Gastroesophageal sphincter (tissue), 4 donors: ENCODE results near the gene ARFRP1. TPM values are rescaled to one million over a fixed set of nuclear protein-coding genes. Genes with fewer than 3 reads are reported as not detected.

Experiments
- ATAC-seq: fragments of 150-250 bp; one replicate; pipeline ENCODE4 v1.9.1; 2016; ENCODE audit warnings: mild to moderate bottlenecking, moderate library complexity
- H3K27ac ChIP-seq, 4 donors: fragments of 200-600 bp; sonication (generic) in 3 of 4; 1 replicate in 3 of 4; 2 replicates in 1 of 4; pipeline ENCODE4 v1.5.1; 2016 to 2019
- H3K27me3 ChIP-seq: fragments of 200-600 bp; sonication (generic); one replicate; pipeline ENCODE4 v1.5.1; 2019
- H3K36me3 ChIP-seq, 2 donors: fragments of 200-600 bp; sonication (generic); one replicate each; pipeline ENCODE4 v1.5.1; 2019; ENCODE audit warnings: control low read depth in 1 of 2
- H3K4me1 ChIP-seq, 3 donors: fragments of 200-600 bp; sonication (generic); 1 replicate in 2 of 3; 2 replicates in 1 of 3; pipeline ENCODE4 v1.5.1; 2016 to 2019; ENCODE audit warnings: control low read depth in 2 of 3
- H3K4me3 ChIP-seq, 2 donors: fragments of 200-600 bp; sonication (generic); one replicate each; pipeline ENCODE4 v1.5.1; 2019; ENCODE audit warnings: mild to moderate bottlenecking in 1 of 2, moderate library complexity in 1 of 2
- H3K9me3 ChIP-seq, 3 donors: fragments of 200-600 bp; sonication (generic); one replicate each; pipeline ENCODE4 v1.5.1; 2017 to 2019; ENCODE audit warnings: control low read depth in 2 of 3
- CTCF ChIP-seq, 4 experiments: fragments of 200-600 bp in 2 of 4; fragments of 450-650 bp in 2 of 4; sonication (generic) in 1 of 4; IDR thresholded peaks; one replicate each; pipeline ENCODE4 v1.5.1; 2017 to 2019; ENCODE audit warnings: antibody characterized with exemption in 4 of 4, mild to moderate bottlenecking in 2 of 4, moderate library complexity in 2 of 4
- EP300 ChIP-seq: sonication (generic); formaldehyde crosslinking; IDR thresholded peaks from one replicate; pipeline ENCODE4 v1.6.1; 2017; ENCODE audit warnings: antibody characterized with exemption, mild to moderate bottlenecking
- POLR2A ChIP-seq, 2 donors: fragments of 450-650 bp; IDR thresholded peaks; one replicate each; pipeline ENCODE4 v1.6.1; 2017; ENCODE audit warnings: antibody characterized with exemption in 2 of 2, mild to moderate bottlenecking in 2 of 2, moderate library complexity in 1 of 2
- POLR2AphosphoS5 ChIP-seq: sonication (generic); formaldehyde crosslinking; IDR thresholded peaks from one replicate; pipeline ENCODE4 v1.6.1; 2017; ENCODE audit warnings: antibody characterized with exemption
- WGBS, 2 donors: methylation state at CpG; one replicate each; pipeline ENCODE4 v1.1.5; 2018; ENCODE audit warnings: low coverage in 1 of 2; 5-methylcytosine and 5-hydroxymethylcytosine counted together
- total RNA-seq, 4 donors: library from RNA; depleted of rRNA; stranded (reverse); fragments of >200 nt; gene quantifications; one replicate each; pipeline ENCODE4 v1.1.0, GENCODE V29; 2016

ARFRP1 gene
- total RNA-seq, 4 donors from 2014 or later: 38.9 to 56.4 (median 49.0) TPM

- peak overlapping the region; percentile 54 to 74 for H3K4me3 ChIP-seq
- TF ChIP-seq POLR2AphosphoS5 (no peak), EP300 (no peak), CTCF (IDR thresholded peaks at IDR 0.05) (no peak), POLR2A (IDR thresholded peaks at IDR 0.05) (no peak)
- 0% methylated on average over 10 of the region's 25 CpGs; no CpG with 5 or more reads in 1 of the 2 donors for WGBS, 2 donors
- peaks cover 0 to 41% (median 14%) of the 10 kb centered on the region in 3 donors for H3K4me1 ChIP-seq
- peak; percentile 41 for ATAC-seq
- H3K27me3 ChIP-seq: no peaks in the 10 kb centered on the region
- peaks cover 0 to 33% of the 10 kb centered on the region in 2 donors for H3K36me3 ChIP-seq
- no peaks in the 10 kb centered on the region for H3K9me3 ChIP-seq
- peak overlapping the region; percentile 16 to 95 (median 90) for H3K27ac ChIP-seq
Measured at GRCh38 chr20:63658749-63659187, 49.0 kb downstream of the ARFRP1 start.

- TF ChIP-seq POLR2AphosphoS5: peak; percentile 58
- TF ChIP-seq CTCF (IDR thresholded peaks at IDR 0.05): peak in 3 of 4 experiments; percentile 19 to 43 (median 32)
- TF ChIP-seq POLR2A (IDR thresholded peaks at IDR 0.05): peak; percentile 6 to 32
- no peak for TF ChIP-seq EP300
- Histone ChIP-seq H3K4me3 (peak within 1 kb of the TSS; percentile 54 to 74), H3K27ac (peak within 1 kb of the TSS; percentile 54 to 95 (median 90)), H3K36me3 (peaks cover 0 to 27% of the 10 kb centered on the region in 2 donors), H3K27me3 (no peaks in the 10 kb centered on the region), H3K9me3 (no peaks in the 10 kb centered on the region), H3K4me1 (peaks cover 0 to 47% (median 17%) of the 10 kb centered on the region in 3 donors)
- ATAC-seq: peak; percentile 95
- WGBS, 2 donors: 2% methylated on average over 11 to 38 of the region's 73 CpGs
Measured at GRCh38 chr20:63657937-63658748, 49.6 kb downstream of the ARFRP1 start, which contains the start of gene RTEL1. Gene RTEL1 (plus strand): TSS chr20:63658312. CDS start chr20:63659403, 1,091 bp downstream.

GRCh38 chr20:63657260-63657936, 50.4 kb downstream of the ARFRP1 start:
- ATAC-seq: no peak
- Histone ChIP-seq H3K9me3 (no peaks in the 10 kb centered on the region), H3K36me3 (peaks cover 0 to 19% of the 10 kb centered on the region in 2 donors), H3K27ac (peak overlapping the region; percentile 54 to 95 (median 90)), H3K4me3 (peak overlapping the region; percentile 54 to 74), H3K27me3 (no peaks in the 10 kb centered on the region), H3K4me1 (peaks cover 0 to 54% (median 21%) of the 10 kb centered on the region in 3 donors)
- no peak for TF ChIP-seq POLR2AphosphoS5
- TF ChIP-seq EP300: no peak
- TF ChIP-seq CTCF (IDR thresholded peaks at IDR 0.05): no peak
- TF ChIP-seq POLR2A (IDR thresholded peaks at IDR 0.05): no peak
- 0 to 40% methylated on average over 1 to 4 of the region's 31 CpGs for WGBS, 2 donors

GRCh38 chr20:63656451-63656850, 51.3 kb downstream of the ARFRP1 start:
- peaks cover 0 to 10% of the 10 kb centered on the region in 2 donors for H3K36me3 ChIP-seq
- no peak overlapping the region for H3K4me3 ChIP-seq
- no peaks in the 10 kb centered on the region for H3K27me3 ChIP-seq
- ATAC-seq: no peak
- no peak overlapping the region for H3K27ac ChIP-seq
- H3K4me1 ChIP-seq: peaks cover 0 to 64% (median 29%) of the 10 kb centered on the region in 3 donors
- no peaks in the 10 kb centered on the region for H3K9me3 ChIP-seq
- no peak for TF ChIP-seq EP300
- no peak for TF ChIP-seq POLR2A (IDR thresholded peaks at IDR 0.05)
- TF ChIP-seq CTCF (IDR thresholded peaks at IDR 0.05): no peak
- TF ChIP-seq POLR2AphosphoS5: no peak
- WGBS, 2 donors: 60 to 85% methylated on average over 1 to 2 of the region's 3 CpGs
